Kidney capillary endothelial cell (primary cell): ENCODE results near the gene IRGQ.
"Not testable (repeated sequence)": the region's sequence is repeated elsewhere in the genome, so short reads cannot be mapped to it uniquely, and the experiment has no call there.

Experiments
- DNase-seq: peaks from one replicate; pipeline ENCODE4 v3.0.0-alpha.2; 2018; ENCODE audit warnings: low spot score

The IRGQ gene

GRCh38 chr19:43595999-43596841 lies at the start of gene IRGQ, which contains the start of gene ZNF576:
Gene IRGQ, minus strand, starts transcription at chr19:43596134. Its CDS starts 796 bp downstream, at chr19:43595338.
Gene ZNF576, plus strand, starts transcription at chr19:43596595. Its CDS starts 514 bp downstream, at chr19:43597109.
- DNase-seq = peak; percentile 100

GRCh38 chr19:43644181-43644580 lies 48.2 kb upstream of the IRGQ start:
- no peak for DNase-seq

- DNase-seq = no peak
Measured at GRCh38 chr19:43643326-43643725, 47.4 kb upstream of the IRGQ start.

- DNase-seq = no peak
Measured at GRCh38 chr19:43642531-43642930, 46.6 kb upstream of the IRGQ start.

DNA sequence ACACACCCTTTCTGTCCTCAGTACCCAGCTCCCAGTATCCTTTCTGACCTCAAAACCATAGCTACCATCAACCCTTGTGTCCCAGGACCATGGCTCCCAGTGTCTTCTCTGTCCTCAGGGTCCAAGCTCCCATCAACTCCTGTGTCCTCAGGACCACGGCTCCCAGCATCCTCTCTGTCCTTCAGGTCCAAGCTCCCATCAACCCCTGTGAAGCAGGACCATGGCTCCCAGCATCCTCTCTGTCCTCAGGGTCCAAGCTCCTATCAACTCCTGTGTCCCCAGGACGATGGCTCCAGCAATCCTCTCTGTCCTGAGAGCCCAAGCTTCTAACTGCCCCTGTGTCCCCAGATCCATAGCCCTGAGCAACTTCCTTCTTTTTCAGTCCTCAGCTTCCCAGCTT lies 45.4 kb upstream of the IRGQ start:
- no peak for DNase-seq

GRCh38 chr19:43640424-43640757 lies 44.5 kb upstream of the IRGQ start:
- no peak for DNase-seq

DNA sequence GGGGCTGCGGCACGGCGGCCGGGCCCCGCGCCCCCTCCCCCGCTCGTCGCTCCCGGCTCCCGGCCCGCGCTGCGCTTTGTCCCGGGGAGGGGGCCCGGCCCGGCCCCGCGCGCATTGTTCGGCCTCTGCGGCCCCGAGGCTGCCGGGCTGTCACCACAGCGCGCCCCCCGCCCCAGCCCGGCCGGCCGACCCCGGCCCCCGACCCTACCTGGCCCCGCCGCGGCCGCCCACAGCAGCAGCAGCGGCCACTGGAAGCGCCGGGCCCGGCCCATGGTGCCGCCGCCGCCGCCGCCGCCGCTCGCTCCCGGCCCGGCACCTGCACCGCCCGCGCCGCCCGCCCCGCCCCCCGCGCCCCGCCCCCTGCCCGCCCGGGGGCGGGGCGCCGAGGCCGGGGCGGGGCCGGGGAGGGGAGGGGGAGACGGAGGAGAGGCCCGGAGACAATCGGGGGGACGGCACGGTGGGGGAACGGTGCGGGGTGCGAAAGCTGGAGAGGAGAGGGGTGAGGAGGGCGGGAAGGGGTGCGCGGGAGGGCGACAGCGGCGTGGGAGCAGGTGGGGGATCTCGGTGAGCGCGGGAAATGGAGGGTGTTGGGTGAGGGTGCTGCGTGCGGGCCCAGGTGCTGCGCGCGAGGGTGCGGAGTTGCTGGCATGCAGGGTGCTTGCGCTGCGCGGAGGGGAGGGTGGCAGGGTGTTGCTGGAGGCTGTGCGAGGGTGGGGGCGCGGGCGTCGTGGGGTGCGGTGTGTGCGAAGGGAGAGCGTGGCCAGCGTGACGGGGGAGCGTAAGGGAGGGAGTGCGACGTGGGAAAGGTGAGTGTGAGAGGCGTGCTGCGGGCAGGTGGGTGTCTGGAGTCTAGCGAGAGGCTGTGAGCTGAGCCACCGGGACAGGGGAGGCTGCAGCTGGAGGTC lies 43.8 kb upstream of the IRGQ start, which contains the start of gene CADM4:
CADM4 (minus strand) TSS at position 332 of the 905 bp plus-strand sequence; CDS start at position 272, 60 bp downstream.
- DNase-seq = no peak

DNA sequence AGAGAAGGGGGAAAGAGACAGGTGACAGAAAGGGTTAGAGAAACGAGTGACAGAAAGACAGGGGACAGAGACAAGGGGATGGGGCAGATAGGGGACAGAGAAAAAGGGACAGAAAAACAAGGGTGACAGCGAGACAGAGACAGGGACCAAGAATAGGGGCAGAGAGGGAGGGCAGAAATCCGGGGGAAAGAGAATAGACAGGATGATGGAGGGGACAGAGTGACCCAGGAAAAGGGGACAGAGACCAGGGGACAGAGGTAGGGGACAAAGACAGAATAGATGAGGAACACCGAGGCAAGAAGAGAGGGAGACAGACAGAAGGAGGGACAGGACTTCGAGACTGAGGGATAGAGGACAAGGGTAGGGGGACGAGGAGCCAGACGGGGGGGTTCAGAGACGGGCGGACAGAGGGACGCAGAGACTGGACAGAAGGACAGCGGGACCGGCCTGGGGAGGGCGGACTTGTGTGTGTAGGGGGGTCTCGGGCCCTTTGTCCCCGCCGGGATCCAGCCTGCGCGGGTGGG lies 43.1 kb upstream of the IRGQ start:
- no peak for DNase-seq

- DNase-seq = no peak
Measured at GRCh38 chr19:43638214-43638994, 42.5 kb upstream of the IRGQ start.

- no peak for DNase-seq
Measured at GRCh38 chr19:43636121-43636683, 40.3 kb upstream of the IRGQ start.

DNA sequence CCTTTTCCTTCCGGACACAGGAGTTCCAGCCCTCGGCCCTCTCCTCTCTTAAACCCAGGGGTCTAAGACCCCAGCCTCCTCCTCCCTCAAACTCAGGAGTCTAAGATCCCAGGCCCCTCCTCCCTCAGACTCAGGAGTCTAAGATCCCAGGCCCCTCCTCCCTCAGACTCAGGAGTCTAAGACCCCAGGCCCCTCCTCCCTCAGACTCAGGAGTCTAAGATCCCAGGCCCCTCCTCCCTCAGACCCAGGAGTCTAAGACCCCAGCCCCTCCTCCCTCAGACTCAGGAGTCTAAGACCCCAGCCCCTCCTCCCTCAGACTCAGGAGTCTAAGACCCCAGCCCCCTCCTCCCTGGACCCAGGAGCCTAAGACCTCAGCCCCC lies 39.6 kb upstream of the IRGQ start:
- DNase-seq = not testable (repeated sequence)

DNA sequence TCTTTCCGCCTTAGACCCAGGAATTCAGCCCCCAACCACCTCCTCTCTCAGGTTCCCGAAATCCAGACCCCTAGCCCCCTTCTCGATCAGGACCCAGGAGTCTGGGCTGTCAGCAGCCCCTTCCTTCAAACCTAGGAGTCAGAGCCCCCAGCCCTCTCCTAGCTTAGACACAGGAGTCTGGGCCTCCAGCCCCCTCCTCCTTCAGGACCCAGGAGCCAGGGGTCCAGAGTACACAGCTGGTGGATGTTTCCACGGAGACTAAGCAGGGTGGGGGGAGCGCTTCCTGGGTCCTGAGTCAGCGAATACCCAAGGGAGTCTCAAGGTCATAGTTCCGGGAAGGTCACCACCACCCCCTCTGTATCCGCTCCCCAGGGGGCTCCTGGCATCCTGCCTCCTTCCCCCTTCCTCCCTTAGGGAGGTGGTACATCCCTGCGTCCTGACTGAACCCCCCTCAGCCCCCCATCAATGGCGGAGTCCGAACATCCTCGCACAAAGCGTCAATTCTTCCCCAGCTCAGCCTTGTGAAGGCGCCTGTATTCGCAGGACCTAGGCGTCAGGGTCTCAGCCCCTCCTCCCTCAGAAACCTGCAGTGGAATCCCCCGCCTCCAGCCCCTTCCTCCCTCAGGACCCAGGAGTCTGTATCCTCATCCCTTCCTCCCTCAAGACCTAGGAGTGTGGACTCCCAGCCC lies 39.1 kb upstream of the IRGQ start:
- DNase-seq = no peak

DNA sequence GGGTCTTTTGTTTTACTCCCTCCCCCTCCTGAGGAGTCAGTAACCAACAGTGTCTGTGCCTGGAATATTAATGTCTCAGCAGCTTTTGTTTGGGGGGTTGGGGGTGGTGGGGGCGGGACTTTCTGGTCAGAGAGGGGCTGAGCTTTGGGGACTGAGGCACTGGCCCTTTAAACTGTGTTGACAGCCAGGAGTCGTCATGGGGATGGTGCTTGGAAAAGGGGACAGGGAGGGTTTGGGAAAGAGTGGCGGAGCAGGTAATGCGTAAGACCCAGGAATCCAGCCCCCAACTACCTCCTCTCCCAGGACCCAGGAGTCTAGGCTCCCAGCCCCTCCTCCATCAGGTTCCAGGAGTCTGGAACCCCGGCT lies 38.6 kb upstream of the IRGQ start:
- no peak for DNase-seq

- DNase-seq = no peak
Measured at GRCh38 chr19:43634068-43634467, 38.1 kb upstream of the IRGQ start.

- DNase-seq = no peak
Measured at GRCh38 chr19:43633520-43633919, 37.6 kb upstream of the IRGQ start.

DNA sequence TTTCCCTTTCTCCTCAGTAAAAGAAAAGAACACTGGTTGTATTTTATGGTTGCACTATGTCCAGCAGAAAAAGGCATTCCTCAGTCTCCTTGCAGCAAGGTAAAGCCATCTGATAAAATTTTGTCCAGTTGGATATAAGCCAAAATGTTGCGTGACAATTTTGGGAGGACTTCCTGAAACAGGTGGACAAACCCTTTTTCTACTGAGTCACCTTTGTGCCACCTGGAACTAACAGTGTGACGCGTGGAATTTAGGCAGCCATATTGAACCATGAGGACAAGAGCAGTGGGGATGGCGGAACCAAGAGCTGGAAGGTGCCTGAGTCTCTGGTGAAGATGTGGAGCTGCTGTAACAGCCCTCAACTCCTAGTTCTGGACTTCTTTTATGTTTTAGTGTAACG lies 35.6 kb upstream of the IRGQ start:
- DNase-seq = no peak

- DNase-seq = no peak
Measured at GRCh38 chr19:43628646-43629326, 32.9 kb upstream of the IRGQ start.

DNA sequence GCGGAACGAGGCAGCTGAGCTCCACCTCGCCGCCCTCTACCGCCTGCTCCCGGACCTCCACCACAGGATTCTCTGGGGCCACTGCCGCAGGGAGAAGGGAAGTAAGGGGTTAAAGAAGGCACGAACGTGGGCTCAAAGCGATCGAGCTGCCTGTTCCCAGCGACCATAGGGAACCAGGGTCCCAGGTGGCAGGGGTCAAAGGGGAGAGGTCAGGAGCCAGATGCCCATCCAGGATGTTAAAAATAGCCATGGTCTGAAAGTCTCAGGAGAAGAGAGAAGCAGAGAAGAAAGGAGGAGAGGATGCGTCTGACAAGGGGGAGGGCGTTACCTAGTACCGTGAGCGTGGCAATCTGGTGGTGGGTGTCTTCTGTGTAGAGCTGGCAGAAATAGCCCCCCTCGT lies 30.9 kb upstream of the IRGQ start:
- DNase-seq = no peak

DNA sequence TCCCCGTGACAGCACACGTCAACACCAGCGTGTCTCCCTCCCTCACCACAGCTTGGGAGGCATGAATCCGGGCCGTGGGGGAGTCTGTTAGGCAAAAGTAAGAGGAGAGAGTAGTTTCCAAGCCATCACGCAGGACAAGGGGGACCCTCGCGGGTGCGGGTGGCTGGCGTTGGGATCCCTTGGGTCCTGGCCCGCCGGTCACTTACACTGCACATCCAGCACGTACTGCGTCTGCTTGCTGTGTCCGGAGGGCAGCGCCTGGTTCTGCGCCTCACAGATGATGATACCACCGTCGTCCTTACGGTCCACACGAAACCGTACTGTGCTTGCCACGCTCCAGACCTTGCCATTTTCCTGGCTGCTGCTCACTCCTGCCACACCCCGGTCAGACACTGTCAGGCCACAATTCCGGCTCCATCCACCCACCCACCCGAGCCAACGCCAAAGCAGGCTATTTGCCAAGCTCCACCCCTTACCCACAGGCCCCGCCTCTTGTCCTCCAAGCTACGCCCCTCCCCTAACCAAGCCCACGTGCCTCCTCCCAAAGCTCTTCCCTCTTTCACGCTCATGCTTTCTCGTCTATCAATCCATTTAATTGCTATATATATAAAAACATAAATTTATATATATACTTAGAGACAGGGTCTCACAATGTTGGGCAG lies 30.1 kb upstream of the IRGQ start:
- no peak for DNase-seq

DNA sequence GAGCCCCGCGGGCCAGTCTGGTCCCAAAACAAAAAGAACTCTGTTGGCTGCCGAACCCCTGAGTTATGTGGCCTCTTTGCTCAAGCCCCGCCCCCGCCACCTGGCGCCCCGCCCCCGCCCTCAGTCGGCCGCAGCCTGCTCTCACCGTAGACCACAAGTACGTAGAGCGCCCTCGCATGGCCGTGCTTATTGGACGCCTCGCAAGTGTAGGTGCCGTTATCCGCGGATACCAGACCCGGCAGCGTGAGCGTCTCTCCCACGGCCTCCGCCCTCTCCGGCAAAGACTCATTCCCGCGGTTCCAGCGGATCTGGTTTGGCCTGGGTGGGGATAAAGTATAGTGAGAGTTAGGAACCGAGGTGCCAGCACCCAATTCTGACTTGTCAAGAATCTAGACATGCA lies 29.0 kb upstream of the IRGQ start:
- DNase-seq = no peak
